Measurements from ENCODE around the gene RBMS1. TPM values are rescaled to one million over a fixed set of nuclear protein-coding genes. Genes with fewer than 3 reads are reported as not detected.

Gene RBMS1
- total and polyA plus RNA-seq, 2 of the 13 experiments (the other 11 are each of a cell fraction or from before 2014, with no cell fraction given): 55.5 to 110 TPM

- TF ChIP-seq ZNF451 (CRISPR knock-in tag; IDR thresholded peaks at IDR 0.05): no peak
- TF ChIP-seq PLRG1 (conservative IDR thresholded peaks at IDR 0.05): no peak
- no peak for TF ChIP-seq ZGPAT (CRISPR knock-in tag; IDR thresholded peaks at IDR 0.05)
- no peak for TF ChIP-seq TFDP1 (CRISPR knock-in tag; IDR thresholded peaks at IDR 0.05; ENCODE audit: borderline replicate concordance)
These were observed 20.8 kb downstream of the RBMS1 start (continued) for GRCh38 chr2:160472839-160473251.

- no peak overlapping the region for H3K27ac ChIP-seq (ENCODE audit: extremely low read length, insufficient read depth, low read length)
- 93% methylated on average over 3 of the region's 3 CpGs for WGBS (ENCODE audit: low lambda C conversion rate)
- intact Hi-C loops (cut with micrococcal nuclease; ENCODE audit: unreplicated experiment): no loop called here
- TF ChIP-seq ZBTB10 (CRISPR knock-in tag; IDR thresholded peaks at IDR 0.05; ENCODE audit: borderline replicate concordance) (no peak), PHF5A (CRISPR knock-in tag; IDR thresholded peaks at IDR 0.05; ENCODE audit: low read depth, unreplicated experiment) (no peak), HOXA9 (CRISPR knock-in tag; IDR thresholded peaks at IDR 0.05; ENCODE audit: borderline replicate concordance) (no peak), FOXC1 (CRISPR knock-in tag; IDR thresholded peaks at IDR 0.05; ENCODE audit: borderline replicate concordance) (no peak), TCF7L2 (IDR thresholded peaks at IDR 0.05; ENCODE audit: low read depth, low read length) (no peak), ZNF24 (IDR thresholded peaks at IDR 0.05) (no peak)
These were observed 21.7 kb downstream of the RBMS1 start for GRCh38 chr2:160471950-160472349.

More at GRCh38 chr2:160471950-160472349, 21.7 kb downstream of the RBMS1 start:
- FAIRE-seq (no peak), ATAC-seq (no peak), DNase-seq (ENCODE audit: low spot score) (no peak)
- no peaks in the 10 kb centered on the region for H3K36me3 ChIP-seq (replicated peaks in 1 of 2; ENCODE audit: control insufficient read depth in 1 of 2, insufficient read depth in 2 of 2, low read length in 2 of 2)
- peaks cover 21% of the 10 kb centered on the region for H3K4me1 ChIP-seq (ENCODE audit: insufficient read depth, low read length)
- ChIA-PET POLR2A (no interaction called here), CTCF (ENCODE audit: low intra/inter-chr PET ratio, low total read pairs) (no interaction called here)
- H3K9ac ChIP-seq (ENCODE audit: insufficient read depth, low read depth, low read length): no peak overlapping the region
- BruUV-seq (replicated peaks): no TSS peak
- no peak overlapping the region for H3K4me2 ChIP-seq (ENCODE audit: low read depth, low read length)
- peaks cover 36% of the 10 kb centered on the region; the same call in 1 of the 2 replicates for H4K20me1 ChIP-seq (ENCODE audit: insufficient read depth, low read length)
- in situ Hi-C loops (cut with HindIII; ENCODE audit: extremely low pct_ligation_motif_present, low pct_unique_long_range_greater_than_20kb): no loop called here
- no peaks in the 10 kb centered on the region for H3K9me3 ChIP-seq (ENCODE audit: low read length)
- H2AFZ ChIP-seq (ENCODE audit: low read length): no peak overlapping the region
- H3K4me3 ChIP-seq (replicated peaks in 1 of 3; ENCODE audit: insufficient read depth in 1 of 3, low read depth in 2 of 3, low read length in 3 of 3): no peak overlapping the region
- H3K27me3 ChIP-seq (ENCODE audit: control insufficient read depth in 1 of 2, insufficient read depth in 2 of 2, low read length in 2 of 2): no peaks in the 10 kb centered on the region
- H3K79me2 ChIP-seq (ENCODE audit: insufficient read depth, low read length): peaks cover 77% of the 10 kb centered on the region

Data from HepG2 (cell line).